ENCODE measurements around the gene RPL36. TPM values are rescaled to one million over a fixed set of nuclear protein-coding genes. Genes with fewer than 3 reads are reported as not detected.
A peak's percentile ranks its signal among the peaks of the same experiment; 100 is the strongest.

RPL36 gene
- total and polyA plus RNA-seq, 9 of the 15 experiments (the other 6 are each of a cell fraction or from before 2014, with no cell fraction given), result 350 to 3,412 (median 1,507) TPM

DNA sequence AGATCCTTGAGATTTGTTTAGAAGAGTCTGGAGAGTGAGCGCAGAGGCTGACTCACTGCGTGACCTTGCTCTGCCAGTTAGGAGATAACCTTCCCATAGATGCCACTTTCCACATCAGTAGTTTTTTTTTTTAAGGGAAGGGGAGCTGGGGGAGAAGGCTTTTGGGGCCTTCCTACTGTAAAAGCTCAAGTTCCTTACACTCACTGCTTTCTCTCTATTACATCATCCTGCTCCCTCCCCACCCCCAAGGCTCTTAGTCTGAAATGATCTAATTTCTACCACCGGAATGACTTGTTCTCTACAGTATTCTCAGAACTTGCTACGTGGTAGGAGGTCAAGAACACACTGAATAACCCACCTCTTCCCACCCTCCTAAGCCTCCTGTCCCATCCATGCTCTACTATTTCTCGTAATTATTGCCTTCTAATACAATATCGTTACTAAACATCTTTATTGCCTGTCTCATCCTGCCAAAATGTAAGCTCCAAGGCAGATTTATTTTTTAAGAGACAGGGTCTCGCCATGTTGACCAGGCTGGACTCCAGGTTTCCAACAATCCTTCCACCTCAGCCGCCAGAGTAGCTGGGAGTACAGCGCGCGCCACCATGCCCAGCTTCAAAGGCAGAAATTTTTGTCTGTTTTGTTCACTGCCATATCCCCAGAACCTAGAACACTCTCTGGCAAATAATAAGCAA is 28.6 kb downstream of the RPL36 start (continued):
- TF ChIP-seq CREB1 (IDR thresholded peaks at IDR 0.05) (no peak), CREB1 (CRISPR knock-in tag; IDR thresholded peaks at IDR 0.05) (no peak), ZNF507 (tag; conservative IDR thresholded peaks at IDR 0.05) (no peak), TGIF2 (CRISPR knock-in tag; IDR thresholded peaks at IDR 0.05) (no peak), ETS2 (tag; IDR thresholded peaks at IDR 0.05; ENCODE audit: borderline replicate concordance, poor library complexity, severe bottlenecking) (no peak), RBM17 (IDR thresholded peaks at IDR 0.05; ENCODE audit: borderline replicate concordance, low read depth, low read length) (no peak), SPI1 (IDR thresholded peaks at IDR 0.05; ENCODE audit: borderline replicate concordance, low read depth, low read length) (no peak), SMARCC2 (IDR thresholded peaks at IDR 0.05; ENCODE audit: low read depth) (peak; percentile 65), ZNF121 (CRISPR knock-in tag; conservative IDR thresholded peaks at IDR 0.05) (no peak), ZNF695 (CRISPR knock-in tag; IDR thresholded peaks at IDR 0.05) (no peak), MYBL2 (IDR thresholded peaks at IDR 0.05; ENCODE audit: low read depth) (no peak), MYBL2 (CRISPR knock-in tag; IDR thresholded peaks at IDR 0.05; ENCODE audit: borderline replicate concordance) (no peak), MAZ (CRISPR knock-in tag; conservative IDR thresholded peaks at IDR 0.05 in 1 of 2, IDR thresholded peaks at IDR 0.05 in 1 of 2) (peak in 1 of 2 experiments; percentile 95; a peak in 2 of 4 replicates), PHF21A (IDR thresholded peaks at IDR 0.05; ENCODE audit: borderline replicate concordance, low read depth) (no peak), ZFP36 (IDR thresholded peaks at IDR 0.05; ENCODE audit: low read depth, low read length, partially characterized antibody) (no peak), ZNF584 (CRISPR knock-in tag; IDR thresholded peaks at IDR 0.05; ENCODE audit: low read depth) (no peak), NR3C1 (CRISPR knock-in tag; IDR thresholded peaks at IDR 0.05) (no peak), ARID1B (IDR thresholded peaks at IDR 0.05) (peak; percentile 77), ZNF431 (CRISPR knock-in tag; IDR thresholded peaks at IDR 0.05) (no peak), FUS (optimal IDR thresholded peaks at IDR 0.05; ENCODE audit: low read depth, low read length) (no peak), KDM1A (IDR thresholded peaks at IDR 0.05) (no peak; a peak in 1 of 4 replicates), PHF8 (IDR thresholded peaks at IDR 0.05; ENCODE audit: borderline replicate concordance, low read length) (peak; percentile 31; the same call in 1 of the 2 replicates), NCOA6 (IDR thresholded peaks at IDR 0.05) (no peak), ZNF140 (CRISPR knock-in tag; IDR thresholded peaks at IDR 0.05) (no peak), FOSL1 (tag; conservative IDR thresholded peaks at IDR 0.05) (peak; percentile 92), TEAD2 (tag; IDR thresholded peaks at IDR 0.05) (no peak), ZNF146 (CRISPR knock-in tag; IDR thresholded peaks at IDR 0.05; ENCODE audit: unreplicated experiment) (no peak)
- TF ChIP-seq, protein P1, sequence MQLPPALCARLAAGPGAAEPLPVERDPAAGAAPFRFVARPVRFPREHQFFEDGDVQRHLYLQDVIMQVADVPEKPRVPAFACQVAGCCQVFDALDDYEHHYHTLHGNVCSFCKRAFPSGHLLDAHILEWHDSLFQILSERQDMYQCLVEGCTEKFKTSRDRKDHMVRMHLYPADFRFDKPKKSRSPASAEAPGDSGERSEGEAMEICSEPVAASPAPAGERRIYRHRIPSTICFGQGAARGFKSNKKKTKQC (CRISPR knock-in tag; IDR thresholded peaks at IDR 0.05), result no peak
- TF ChIP-seq, protein P2, sequence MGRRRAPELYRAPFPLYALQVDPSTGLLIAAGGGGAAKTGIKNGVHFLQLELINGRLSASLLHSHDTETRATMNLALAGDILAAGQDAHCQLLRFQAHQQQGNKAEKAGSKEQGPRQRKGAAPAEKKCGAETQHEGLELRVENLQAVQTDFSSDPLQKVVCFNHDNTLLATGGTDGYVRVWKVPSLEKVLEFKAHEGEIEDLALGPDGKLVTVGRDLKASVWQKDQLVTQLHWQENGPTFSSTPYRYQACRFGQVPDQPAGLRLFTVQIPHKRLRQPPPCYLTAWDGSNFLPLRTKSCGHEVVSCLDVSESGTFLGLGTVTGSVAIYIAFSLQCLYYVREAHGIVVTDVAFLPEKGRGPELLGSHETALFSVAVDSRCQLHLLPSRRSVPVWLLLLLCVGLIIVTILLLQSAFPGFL (CRISPR knock-in tag; IDR thresholded peaks at IDR 0.05), result no peak

Data from K562 (cell line).